T-helper 2 cell treated with Interferon-gamma antibody and Interleukin-4, amounts not matched to agents 100 ng/mL and 5 ng/mL, for 36 hours (primary cell): ENCODE results near the gene GSTCD. TPM values are rescaled to one million over a fixed set of nuclear protein-coding genes. Genes with fewer than 3 reads are reported as not detected.
"Not testable (repeated sequence)": the region's sequence is repeated elsewhere in the genome, so short reads cannot be mapped to it uniquely, and the experiment has no call there.

ENCODE experiments used
- intact Hi-C: fragments of 100-400 bp; cut with micrococcal nuclease; formaldehyde crosslinking; loops from one replicate; pipeline ENCODE4 v1.15.1; 2023
- total RNA-seq: library from RNA; stranded (reverse); gene quantifications from 2 replicates; pipeline ENCODE4 v1.2.3, GENCODE V29; 2022

The GSTCD gene
- total RNA-seq, 1 donor from 2014 or later = 13.2 TPM

DNA sequence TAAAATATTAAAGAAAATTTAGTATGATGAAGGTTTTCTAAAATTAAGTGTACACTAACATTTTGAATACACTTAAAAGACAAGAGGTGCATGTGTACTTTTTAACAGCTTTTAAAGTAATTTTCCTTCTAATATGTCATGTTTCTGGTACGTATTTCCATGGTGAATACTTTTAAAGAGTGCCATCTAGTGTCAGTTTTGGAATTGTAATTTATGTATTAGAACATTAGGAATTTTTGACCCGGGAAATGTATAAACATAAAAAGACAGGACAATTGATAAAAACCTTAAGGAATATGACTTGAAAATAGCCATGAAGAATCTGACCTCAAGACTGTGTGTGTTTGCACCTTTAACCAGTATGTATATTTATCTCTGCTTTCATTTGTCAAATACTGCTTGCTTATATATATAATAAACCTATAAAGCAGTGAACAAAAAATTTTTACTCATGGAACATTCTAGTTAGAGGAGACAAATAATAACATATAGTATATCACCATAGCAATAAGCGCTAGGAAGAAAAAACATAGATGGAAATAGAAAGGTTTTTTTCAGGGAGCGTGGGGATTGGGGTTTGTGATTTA is 7.2 kb downstream of the GSTCD start:
- intact Hi-C loops = loop anchor here (1.0 kb wide), 2 partner anchors 7 to 194 kb away; partner anchors contain the start of genes GSTCD and INTS12

- intact Hi-C loops = no loop called here
Observed at GRCh38 chr4:105719204-105719603, 10.6 kb downstream of the GSTCD start.

GRCh38 chr4:105725623-105726022 is 17.0 kb downstream of the GSTCD start:
- intact Hi-C loops = no loop called here

GRCh38 chr4:105729895-105730294 is 21.3 kb downstream of the GSTCD start:
- intact Hi-C loops = not testable (repeated sequence)

- intact Hi-C loops = not testable (repeated sequence)
Observed at GRCh38 chr4:105735217-105735616, 26.6 kb downstream of the GSTCD start.

- intact Hi-C loops = no loop called here
Observed at GRCh38 chr4:105741548-105741947, 33.0 kb downstream of the GSTCD start.

DNA sequence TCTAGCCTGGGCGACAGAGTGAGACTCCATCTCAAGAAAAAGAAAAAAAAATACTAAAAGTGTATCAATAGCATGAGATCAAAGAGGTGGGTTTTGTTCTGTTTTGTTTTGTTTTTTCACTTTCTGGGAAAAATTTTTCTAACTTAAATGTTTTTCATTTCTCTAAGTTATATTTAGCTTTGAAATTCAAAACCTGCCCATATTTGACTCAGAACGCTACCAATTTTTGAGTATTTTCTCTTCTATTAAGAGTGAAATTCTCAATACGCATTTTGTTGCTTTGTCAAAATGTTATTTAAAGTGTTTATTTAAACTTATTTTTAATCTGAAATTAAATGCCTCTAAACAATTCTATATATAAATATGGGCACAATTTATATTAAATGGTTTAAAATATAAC is 39.6 kb downstream of the GSTCD start:
- intact Hi-C loops = no loop called here

DNA sequence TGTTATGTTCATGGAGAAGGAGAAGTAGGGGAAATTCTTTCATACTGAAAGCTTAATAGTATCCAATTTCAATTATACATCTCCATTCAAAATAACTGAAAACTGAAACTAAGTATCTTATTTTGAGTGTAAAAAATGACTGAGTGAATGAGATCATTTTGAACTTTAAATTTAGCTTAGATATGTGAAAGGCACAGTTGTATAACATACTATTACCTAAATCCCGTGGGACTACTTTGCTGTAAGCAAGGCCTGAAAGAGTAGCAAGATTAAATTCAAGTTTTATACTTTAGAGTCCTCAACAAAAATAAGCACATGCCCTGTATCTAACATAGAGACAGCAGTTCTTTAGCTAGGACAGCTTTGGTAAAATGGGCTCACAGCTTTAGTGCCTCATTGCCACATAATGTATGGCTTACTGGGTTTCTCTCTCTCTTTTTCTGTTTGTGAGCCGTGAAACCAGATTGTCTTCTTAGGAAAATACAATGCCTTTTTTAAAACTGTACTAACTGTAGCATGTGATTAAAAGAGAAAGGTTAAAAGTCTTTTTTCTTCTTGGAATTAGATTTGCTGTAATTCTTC is 43.2 kb downstream of the GSTCD start:
- intact Hi-C loops = no loop called here

- intact Hi-C loops = no loop called here
Observed at GRCh38 chr4:105753361-105753760, 44.8 kb downstream of the GSTCD start.

DNA sequence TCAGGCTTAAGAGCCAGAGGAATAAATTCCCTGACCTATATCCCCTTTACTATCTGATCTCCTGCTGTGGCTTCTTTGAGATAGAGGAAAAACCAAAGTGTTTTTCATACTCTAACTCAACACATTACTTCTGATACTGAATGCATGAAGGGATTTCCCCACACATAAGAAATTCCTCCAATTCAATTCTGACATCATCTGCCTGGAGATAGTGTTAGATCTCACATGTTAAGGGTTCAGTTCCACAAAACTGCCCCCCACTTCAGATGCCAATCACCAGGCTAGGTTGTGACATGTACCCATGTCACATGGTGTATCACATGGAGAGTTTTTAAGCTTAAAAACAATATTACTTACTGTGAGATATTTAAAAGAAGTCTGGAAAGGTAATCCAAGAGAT is 46.8 kb downstream of the GSTCD start:
- intact Hi-C loops = no loop called here

DNA sequence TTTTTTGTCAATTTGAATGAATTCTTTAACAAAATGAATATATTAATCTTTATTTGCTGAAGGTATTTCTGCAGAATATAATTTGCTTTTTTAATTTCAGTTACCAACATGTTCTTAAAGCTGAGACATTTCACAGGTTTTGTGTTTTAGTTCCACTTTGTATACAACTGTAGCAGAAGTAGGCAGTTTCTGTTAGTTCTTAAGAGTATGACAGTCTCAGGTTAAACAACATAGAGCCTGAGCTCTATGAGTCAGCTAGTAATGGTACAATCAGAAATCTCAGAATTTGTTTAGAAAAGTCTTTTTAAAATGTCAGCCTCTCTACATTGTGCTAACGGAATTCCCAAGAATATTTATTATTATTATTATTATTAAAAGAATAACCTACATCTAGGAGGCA is 50.4 kb downstream of the GSTCD start:
- intact Hi-C loops = no loop called here

DNA sequence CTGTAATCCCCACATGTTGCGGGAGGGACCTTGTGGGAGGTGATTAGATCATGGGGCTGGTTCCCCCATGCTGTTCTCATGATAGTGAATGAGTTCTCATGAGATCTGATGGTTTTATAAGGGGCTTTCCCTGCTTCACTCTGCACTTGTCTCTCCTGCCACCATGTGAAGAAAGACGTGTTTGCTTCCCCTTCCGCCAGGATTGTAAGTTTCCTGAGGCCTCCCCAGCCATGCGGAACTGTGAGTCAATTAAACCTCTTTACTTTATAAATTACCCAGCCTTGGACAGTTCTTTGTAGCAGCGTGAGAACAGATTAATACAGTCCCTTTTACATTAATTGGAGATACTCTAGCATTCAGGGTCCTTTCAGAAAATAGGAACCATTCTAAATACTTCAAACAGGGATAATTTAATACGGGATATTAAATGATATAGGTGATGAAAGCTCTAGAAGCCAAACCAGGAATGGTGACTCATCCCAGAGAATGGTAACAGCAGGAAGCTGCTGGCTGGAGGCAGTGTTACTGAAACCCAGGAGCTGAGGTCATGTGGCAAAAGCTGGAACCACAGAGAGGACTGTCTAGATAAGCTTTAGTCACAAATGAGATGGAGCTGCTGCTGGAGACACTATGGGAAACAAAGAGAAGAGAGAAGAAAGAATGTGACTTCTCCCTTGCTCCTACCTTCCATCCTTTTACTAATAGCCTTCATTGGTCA is 57.3 kb downstream of the GSTCD start:
- intact Hi-C loops = no loop called here

- intact Hi-C loops = no loop called here
Observed at GRCh38 chr4:105767579-105767978, 59.0 kb downstream of the GSTCD start.

DNA sequence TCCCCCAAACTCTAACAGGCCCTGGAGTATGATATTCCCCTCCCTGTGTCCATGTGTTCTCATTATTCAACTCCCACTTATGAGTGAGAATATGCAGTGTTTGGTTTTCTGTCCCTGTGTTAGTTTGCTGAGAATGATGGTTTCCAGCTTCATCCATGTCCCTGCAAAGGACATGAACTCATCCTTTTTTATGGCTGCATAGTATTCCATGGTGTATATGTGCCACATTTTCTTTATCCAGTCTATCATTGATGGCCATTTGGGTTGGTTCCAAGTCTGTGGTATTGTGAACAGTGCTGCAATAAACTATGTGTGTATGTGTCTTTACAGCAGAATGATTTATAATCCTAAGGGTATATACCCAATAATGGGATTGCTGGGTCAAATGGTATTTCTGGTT is 61.9 kb downstream of the GSTCD start:
- intact Hi-C loops = not testable (repeated sequence)

GRCh38 chr4:105772065-105772464 is 63.5 kb downstream of the GSTCD start:
- intact Hi-C loops = not testable (repeated sequence)

- intact Hi-C loops = not testable (repeated sequence)
Observed at GRCh38 chr4:105775760-105776415, 67.3 kb downstream of the GSTCD start.

- intact Hi-C loops = no loop called here
Observed at GRCh38 chr4:105780176-105780575, 71.6 kb downstream of the GSTCD start.

GRCh38 chr4:105784761-105785160 is 76.2 kb downstream of the GSTCD start:
- intact Hi-C loops = no loop called here

DNA sequence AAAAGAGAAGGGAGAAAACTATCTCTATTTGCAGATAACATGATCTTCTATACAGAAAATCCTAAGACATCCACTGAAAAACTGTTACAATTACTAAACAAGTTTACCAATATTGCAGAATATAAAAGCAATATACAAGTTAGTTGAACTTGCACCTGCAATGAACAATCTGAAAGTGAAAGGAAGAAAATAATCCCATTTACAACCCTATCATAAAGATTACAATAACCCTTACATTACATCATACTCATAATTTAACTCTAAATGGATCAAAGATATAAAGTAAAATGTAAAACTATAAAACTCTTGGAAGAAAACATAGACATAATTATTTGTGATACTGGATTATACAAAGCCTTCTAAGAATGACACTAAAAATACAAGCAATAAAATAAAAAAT is 77.2 kb downstream of the GSTCD start:
- intact Hi-C loops = no loop called here

- intact Hi-C loops = no loop called here
Observed at GRCh38 chr4:105786748-105787147, 78.2 kb downstream of the GSTCD start.

DNA sequence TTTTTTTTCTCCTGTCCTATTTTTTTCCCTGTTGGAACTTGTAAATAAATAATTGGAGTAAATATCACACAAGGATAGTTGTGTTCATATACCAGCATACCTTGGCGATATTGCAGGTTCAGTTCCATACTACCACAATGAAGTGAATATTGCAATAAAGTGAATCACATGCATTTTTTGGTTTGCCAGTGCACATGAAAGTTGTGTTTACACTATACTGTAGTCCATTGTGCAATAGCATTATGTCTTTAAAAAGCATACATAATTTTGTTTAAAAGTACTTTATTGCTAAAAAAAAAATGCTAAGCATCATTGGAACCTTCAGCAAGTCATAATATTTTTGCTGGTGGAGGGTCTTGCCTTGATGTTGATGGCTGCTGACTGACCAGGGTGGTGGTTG is 88.6 kb downstream of the GSTCD start:
- intact Hi-C loops = no loop called here

DNA sequence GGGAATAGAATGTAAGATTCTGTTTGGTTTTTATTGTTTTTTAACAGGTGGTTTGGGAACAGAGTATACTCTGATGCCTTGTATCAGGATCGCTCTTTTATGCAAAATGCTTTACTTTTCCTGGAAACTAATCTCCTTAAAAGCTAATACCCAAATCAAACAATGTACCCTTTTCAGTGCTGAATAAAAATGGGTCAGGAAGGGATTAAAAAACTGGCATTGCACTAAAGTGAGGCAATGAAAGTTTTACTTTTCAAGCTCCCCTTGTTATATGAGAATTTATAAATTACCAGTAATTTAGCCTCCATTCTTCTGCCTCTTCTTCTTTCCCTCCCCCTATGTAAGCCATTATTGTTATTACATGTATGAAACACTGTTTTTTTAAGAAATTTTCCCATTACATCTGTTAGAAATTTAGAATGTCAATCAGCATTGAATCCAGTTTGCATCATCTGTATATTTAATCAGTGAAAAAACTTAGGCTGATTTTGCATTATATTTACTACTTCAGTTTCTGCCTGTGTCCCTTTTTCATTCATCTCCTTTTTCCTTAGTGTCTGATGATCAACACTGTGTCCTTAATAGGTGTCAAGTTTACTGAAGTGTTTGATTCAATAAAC is 97.0 kb downstream of the GSTCD start:
- intact Hi-C loops = no loop called here
